Chondrocyte (in vitro differentiated cells): Measurements from ENCODE around the gene CHST3. TPM values are rescaled to one million over a fixed set of nuclear protein-coding genes. Genes with fewer than 3 reads are reported as not detected.

ENCODE experiments used
- DNase-seq: peaks from one replicate; pipeline ENCODE4 v3.0.0; 2021; ENCODE audit warnings: mixed read lengths, low spot score
- H3K27ac Mint-ChIP-seq: one replicate; pipeline ENCODE4 v1.8.0; 2021; ENCODE audit warnings: mild to moderate bottlenecking, moderate library complexity, mixed read lengths; ENCODE audit not compliant: unreplicated experiment
- H3K27me3 Mint-ChIP-seq: 2 replicates; pipeline ENCODE4 v1.8.0; 2021; ENCODE audit warnings: low read depth, mixed read lengths
- H3K36me3 Mint-ChIP-seq: 2 replicates; pipeline ENCODE4 v1.8.0; 2021; ENCODE audit warnings: low read depth, mixed read lengths
- H3K4me1 Mint-ChIP-seq: 2 replicates; pipeline ENCODE4 v1.8.0; 2021; ENCODE audit warnings: low read depth, mild to moderate bottlenecking, mixed read lengths
- H3K4me3 Mint-ChIP-seq: one replicate; pipeline ENCODE4 v1.8.0; 2021; ENCODE audit warnings: mild to moderate bottlenecking, moderate library complexity, mixed read lengths; ENCODE audit not compliant: unreplicated experiment
- H3K9me3 Mint-ChIP-seq: 2 replicates; pipeline ENCODE4 v1.8.0; 2021; ENCODE audit warnings: low read depth, mixed read lengths
- total RNA-seq: library from RNA; stranded (reverse); gene quantifications from 3 replicates; pipeline ENCODE4 v1.2.1, GENCODE V29; 2021
- TF ChIP-seq, protein P1 (sequence below): fragments of 200-600 bp; sonication (generic); IDR thresholded peaks from 2 replicates; pipeline ENCODE4 v1.5.0; 2021; ENCODE audit warnings: antibody characterized with exemption, mild to moderate bottlenecking, moderate library complexity

Gene CHST3
- total RNA-seq, 1 donor from 2014 or later: 63.2 TPM

DNA sequence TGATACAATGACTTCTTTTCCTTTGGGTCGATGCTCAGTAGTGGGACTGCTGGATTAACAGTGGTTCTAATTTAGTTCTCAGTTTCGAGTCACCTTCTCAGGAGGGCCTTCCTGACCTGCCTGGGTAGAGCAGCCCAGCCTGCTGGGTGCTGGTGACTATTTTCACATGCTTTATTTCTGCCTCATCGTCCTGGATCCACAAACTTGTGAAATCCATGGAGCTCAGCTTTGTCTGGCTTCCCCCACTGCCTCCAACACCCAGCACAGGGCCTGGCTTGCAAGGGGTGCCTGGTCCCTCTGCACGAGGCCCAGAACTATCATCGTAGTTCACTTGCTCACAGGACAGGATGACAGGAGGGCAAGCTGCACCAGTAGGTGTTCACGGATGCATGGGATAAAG is 77.3 kb downstream of the CHST3 start:
- Mint-ChIP-seq H3K4me1 (peaks cover 28% of the 10 kb centered on the region), H3K27ac (no peak overlapping the region), H3K4me3 (no peak overlapping the region), H3K27me3 (no peaks in the 10 kb centered on the region), H3K36me3 (no peaks in the 10 kb centered on the region), H3K9me3 (peaks cover 7% of the 10 kb centered on the region)
- TF ChIP-seq, protein P1, sequence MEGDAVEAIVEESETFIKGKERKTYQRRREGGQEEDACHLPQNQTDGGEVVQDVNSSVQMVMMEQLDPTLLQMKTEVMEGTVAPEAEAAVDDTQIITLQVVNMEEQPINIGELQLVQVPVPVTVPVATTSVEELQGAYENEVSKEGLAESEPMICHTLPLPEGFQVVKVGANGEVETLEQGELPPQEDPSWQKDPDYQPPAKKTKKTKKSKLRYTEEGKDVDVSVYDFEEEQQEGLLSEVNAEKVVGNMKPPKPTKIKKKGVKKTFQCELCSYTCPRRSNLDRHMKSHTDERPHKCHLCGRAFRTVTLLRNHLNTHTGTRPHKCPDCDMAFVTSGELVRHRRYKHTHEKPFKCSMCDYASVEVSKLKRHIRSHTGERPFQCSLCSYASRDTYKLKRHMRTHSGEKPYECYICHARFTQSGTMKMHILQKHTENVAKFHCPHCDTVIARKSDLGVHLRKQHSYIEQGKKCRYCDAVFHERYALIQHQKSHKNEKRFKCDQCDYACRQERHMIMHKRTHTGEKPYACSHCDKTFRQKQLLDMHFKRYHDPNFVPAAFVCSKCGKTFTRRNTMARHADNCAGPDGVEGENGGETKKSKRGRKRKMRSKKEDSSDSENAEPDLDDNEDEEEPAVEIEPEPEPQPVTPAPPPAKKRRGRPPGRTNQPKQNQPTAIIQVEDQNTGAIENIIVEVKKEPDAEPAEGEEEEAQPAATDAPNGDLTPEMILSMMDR: no peak
- no peak for DNase-seq

DNA sequence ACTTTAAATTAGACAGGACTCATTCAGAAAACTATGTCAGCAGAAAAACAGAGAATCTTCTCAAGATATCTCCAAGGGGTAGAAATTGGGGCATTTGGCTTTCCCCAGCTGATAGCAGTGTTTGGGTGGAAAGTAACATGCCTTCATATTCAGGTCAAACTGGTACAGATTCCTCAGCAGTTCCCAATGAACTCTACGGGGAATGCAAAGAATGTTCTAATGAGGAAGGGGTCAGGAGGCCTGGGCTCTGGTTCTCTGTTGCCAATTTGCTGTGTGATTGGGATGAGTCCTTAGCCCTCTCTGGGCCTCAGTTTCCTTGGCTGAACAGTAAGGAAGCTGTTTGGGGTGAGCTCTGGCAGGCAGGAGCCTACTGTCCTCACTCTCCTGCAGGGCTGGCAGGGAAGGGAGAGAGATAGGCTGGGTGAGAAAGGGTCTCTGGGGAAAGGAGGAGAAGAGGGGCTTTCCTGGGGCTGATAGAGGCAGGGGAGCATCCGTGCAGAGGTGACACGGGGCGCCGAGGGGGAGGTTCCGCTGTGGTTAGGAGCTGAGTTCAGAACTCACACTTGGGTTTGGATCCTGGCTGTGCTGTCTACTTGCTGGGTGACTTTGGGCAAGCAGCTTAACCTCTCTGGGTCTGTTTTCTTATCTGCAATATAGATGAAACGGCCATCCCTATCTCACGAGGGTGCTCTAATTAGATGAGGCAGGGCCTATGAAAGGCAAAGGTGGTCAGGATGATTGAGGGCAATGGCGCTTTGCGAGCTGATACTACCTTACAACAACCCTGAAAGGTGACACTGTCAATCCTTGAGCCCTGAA is 79.0 kb downstream of the CHST3 start:
- Mint-ChIP-seq H3K27me3 (no peaks in the 10 kb centered on the region), H3K4me3 (no peak overlapping the region), H3K27ac (no peak overlapping the region), H3K9me3 (peaks cover 9% of the 10 kb centered on the region), H3K4me1 (peaks cover 29% of the 10 kb centered on the region), H3K36me3 (no peaks in the 10 kb centered on the region)
- no peak for DNase-seq
- TF ChIP-seq, protein P1: no peak

DNA sequence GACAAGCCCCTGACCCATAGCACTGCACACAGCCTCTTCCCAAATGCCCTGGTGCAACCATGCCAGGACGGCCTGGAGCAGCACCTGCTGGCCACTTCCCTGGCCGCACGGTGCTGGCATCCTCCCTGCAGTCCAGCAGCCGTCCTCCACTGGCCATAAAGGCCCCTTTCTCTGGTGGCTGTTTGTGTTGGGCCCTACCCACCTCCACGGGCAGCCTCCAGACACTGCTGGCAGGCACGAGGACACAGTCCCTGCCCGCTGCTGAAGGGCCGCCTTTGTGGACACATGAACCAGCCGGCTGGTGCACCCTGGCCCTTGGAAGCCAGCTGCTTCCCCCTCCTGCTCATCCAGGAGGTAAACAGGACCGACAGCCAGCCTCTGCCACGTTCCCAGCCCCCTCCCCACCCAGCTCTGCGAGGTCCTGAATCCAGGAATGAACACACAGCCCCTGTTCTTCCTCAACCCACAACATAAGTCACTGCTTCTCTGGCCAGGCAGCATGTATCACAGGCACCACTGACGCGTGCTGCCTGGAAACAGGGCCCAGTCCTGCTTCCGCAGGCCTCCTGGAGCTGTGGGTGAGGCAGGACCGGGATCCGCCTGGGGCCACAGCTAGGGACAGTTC is 80.3 kb downstream of the CHST3 start:
- Mint-ChIP-seq H3K9me3 (peaks cover 11% of the 10 kb centered on the region), H3K27ac (no peak overlapping the region), H3K4me3 (no peak overlapping the region), H3K27me3 (no peaks in the 10 kb centered on the region), H3K36me3 (no peaks in the 10 kb centered on the region), H3K4me1 (peaks cover 26% of the 10 kb centered on the region)
- no peak for DNase-seq
- TF ChIP-seq, protein P1: peak; percentile 72

DNA sequence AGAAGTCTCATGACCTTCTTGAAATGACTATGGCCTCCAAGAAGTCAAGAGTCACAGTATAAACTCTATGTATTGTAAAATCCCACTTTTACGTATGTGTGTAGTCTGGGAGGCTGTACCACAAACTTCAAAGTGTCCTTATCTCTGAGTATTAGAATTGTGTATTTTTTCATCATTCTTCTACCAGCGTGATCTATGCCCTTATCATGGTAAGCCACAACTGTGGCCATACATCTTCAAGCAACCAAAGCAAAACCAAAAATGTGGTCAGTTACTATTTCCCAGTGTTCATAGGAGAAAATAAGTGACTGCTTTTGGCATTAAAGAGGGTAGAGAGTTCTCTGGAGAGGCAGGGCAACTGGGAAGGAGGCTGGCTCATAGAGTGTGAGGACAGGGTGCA is 81.4 kb downstream of the CHST3 start:
- no peak for DNase-seq
- no peaks in the 10 kb centered on the region for H3K27me3 Mint-ChIP-seq

DNA sequence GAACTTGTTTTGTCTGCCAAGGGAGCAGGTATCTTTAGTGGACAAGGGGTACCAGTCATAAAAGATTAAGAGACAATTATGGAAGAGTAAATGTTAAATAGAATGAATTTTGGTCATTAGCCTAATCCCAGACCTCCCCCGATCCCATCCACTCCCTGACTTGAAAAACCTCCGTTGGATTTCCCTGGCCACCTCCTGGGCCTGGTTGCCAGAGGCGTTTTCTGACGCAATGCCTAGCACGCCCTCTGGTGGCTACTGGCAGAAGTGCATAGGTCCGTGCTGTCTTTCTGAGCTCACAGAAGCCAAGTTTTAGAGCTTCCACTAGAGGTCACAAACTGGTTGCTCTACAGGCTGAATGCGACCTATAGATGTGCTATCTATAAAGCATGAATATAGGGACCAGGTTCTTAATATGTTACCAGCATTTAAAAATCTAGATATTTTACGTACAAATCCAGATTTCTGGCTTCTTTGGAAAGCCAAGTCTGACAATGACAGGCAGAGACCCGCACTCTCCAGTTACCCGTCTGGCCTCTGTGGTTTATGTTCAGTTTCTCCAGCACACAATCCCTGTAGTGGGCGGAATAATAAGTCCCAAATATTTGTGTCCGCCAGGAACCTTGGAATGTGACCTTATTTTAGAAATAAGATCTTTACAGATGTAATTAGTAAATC is 84.4 kb downstream of the CHST3 start:
- Mint-ChIP-seq H3K27ac (no peak overlapping the region), H3K4me1 (peaks cover 17% of the 10 kb centered on the region), H3K36me3 (no peaks in the 10 kb centered on the region), H3K9me3 (peaks cover 15% of the 10 kb centered on the region), H3K27me3 (no peaks in the 10 kb centered on the region), H3K4me3 (no peak overlapping the region)
- DNase-seq: no peak
- TF ChIP-seq, protein P1: peak; percentile 99

More for the DNA sequence above, 81.4 kb downstream of the CHST3 start:
- no peak overlapping the region for H3K4me3 Mint-ChIP-seq
- H3K36me3 Mint-ChIP-seq: no peaks in the 10 kb centered on the region
- peaks cover 26% of the 10 kb centered on the region for H3K4me1 Mint-ChIP-seq
- peaks cover 15% of the 10 kb centered on the region for H3K9me3 Mint-ChIP-seq
- TF ChIP-seq, protein P1: no peak
- H3K27ac Mint-ChIP-seq: no peak overlapping the region
